HG03378 (cell line): ENCODE data around the gene SPRYD3.

Experiments used
- ATAC-seq: cut with Tn5 transposase; IDR thresholded peaks from one replicate; pipeline ENCODE4 v1.9.1; 2021; ENCODE audit warnings: mild to moderate bottlenecking, moderate library complexity; ENCODE audit not compliant: unreplicated experiment

Gene SPRYD3

DNA sequence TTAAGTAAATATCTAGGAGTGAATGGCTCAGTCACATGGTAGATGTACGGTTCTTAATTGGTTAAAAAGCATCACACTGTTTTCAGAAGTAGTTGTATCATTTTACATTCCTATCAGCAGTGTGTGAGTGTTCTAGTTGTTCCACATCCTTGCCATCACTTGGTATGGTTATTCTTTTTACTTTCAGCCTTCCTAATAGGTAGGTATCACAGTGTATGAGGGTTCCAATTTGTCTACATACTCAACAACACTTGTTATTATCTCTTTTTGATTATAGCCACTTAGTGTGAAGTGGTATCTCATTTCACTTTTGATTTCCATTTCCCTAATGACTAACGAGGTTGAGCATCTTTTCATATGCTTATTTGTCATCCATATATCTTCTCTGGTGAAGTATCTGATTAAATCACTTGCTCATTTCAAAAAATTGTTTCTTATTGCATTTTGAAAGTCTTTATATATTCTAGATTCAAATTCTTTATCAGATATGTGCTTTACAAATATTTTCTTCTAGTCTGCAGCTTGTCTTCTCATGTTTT, 3.5 kb upstream of the SPRYD3 start:
- no peak for ATAC-seq

DNA sequence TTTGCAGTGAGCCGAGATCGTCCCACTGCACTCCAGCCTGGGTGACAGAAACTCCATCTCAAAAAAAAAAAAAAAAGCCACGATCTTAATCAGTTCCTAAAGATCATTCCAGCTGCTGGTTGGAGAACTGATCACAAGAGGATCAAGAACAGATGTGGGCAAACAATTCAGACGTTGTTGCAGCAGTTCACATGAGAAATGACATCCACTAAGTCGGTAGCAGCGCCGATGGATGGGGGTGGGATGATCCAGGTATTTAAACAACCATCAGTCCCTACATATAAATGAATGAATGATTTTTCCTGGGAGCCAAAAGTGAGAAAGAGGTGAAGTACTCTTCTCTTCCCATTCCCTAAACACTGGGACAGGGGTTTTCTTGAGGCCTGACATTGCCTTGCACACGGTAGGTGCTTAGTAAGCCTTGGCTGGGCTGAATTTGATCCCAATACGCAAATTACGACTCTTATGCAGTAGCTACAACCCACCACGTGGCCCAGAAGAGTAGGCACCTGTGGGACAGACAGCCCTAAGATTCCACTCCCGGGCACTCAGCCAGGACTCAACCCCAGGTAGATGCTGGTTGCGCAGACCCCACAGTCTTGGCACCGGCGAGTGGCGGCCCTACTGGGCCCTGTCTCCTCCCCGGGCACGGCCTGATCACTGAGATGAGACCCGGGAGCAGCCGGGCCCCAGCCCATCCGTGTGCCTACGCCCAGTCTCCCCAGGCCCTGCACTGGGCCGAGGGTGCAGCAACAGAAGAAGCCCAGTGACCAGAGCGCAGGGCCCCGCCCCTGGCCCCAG, 565 bp downstream of the SPRYD3 start:
- ATAC-seq: no peak

DNA sequence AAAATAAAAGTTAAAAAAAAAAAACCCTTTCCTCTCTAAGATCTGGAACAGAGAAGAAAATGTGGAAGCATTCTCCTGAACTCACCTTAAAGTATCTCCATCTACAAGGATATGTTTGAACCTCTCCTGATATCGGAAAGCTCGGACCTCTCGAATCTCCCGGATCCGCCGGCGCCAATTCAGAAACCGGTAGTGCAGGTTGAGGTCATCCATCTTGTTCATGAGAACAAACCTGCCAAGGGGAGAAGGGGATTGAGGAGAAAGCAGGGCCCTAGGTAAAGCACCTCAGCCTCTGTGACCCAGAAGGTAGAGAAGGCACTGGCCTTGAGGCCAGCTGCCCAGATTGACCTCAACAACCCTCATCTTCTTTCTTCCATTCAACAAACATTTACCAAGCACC, 2.2 kb downstream of the SPRYD3 start:
- no peak for ATAC-seq

DNA sequence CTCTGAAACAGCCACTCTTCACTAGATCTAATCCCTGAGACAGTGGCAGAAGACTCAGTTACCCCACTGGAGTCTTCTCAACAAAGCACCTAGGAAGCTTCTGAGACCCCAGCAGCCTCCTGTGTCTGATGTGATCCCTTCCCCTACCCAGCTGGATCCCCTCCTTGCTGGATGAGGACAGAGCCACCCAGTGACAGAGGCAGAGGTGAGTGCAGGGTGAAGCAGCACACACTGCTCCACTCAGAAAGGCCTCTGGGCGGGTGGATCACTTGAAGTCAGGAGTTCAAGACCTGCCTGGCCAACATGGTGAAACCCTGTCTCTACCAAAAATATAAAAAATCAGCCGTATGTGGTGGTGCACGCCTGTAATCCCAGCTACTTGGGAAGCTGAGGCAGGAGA, 2.7 kb downstream of the SPRYD3 start:
- ATAC-seq: no peak

DNA sequence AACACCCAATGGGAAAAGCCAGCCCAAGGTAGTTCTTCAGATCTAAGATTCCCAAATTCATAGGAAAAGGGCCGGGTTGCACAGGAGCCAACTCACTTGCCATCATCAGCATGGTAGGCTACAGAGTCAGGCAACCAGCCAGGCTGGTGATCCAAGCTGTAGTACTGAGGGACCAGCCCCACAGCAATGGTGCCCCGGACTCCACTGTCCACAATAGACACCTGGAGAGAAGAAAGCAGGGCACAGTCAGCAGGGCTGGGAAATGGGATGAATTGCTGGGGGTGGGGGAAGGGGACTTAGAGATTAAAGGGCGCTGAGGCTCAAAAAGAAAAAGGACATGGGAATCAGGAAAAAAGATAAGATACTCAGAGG, 4.2 kb downstream of the SPRYD3 start:
- ATAC-seq: no peak

DNA sequence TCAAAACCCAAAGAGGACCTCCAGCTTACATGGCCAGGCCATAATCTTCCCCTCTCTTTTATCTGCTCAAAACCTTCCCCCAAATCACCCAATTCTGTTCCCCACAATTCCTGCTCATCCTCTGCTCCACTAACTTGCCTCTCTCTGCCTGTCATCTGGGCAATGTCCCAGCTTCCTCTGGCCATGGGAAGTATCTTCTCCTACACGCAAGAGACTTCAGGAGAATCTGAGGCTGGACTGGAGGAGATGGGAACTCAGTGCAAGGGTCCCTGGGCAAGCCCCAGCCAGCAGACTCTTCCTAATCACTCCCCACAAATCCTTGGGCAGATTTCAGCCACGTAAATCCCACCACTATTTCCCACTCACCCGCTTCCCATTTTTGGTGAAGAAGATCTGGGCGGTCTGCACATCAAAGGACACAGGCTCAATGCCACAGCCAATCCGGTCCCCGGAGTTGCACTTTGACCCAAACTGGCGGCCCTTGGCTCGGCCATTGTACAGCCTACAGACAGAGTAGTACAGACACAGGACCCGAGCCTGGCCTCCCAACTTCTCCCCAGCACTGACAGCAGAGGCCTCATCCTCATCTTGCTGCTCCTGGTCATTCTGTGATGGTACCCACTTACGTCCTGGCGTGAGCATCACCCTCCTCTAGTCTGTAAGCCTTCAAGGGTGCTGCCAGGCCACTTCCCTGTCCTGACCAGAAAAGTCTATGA, 4.7 kb downstream of the SPRYD3 start:
- ATAC-seq: no peak

DNA sequence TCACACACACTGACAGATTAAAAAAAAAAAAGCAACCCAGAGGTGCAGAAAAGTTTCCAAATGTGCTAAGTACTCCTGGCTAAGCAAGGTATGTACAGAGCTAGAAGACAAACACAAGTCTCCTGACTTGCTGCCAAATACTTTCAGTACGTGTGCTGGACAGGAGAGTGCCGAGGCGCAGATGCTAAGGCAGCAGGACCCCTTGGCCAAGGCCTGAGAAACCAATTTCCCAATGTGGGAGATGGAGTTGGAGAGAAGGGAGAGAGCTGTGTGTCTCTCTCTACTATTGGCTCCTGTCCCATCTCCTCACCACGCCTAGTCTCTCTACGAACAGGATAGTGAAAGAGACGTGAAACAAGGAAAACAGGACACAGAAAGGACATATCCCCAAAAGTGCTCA, 5.3 kb downstream of the SPRYD3 start:
- no peak for ATAC-seq

DNA sequence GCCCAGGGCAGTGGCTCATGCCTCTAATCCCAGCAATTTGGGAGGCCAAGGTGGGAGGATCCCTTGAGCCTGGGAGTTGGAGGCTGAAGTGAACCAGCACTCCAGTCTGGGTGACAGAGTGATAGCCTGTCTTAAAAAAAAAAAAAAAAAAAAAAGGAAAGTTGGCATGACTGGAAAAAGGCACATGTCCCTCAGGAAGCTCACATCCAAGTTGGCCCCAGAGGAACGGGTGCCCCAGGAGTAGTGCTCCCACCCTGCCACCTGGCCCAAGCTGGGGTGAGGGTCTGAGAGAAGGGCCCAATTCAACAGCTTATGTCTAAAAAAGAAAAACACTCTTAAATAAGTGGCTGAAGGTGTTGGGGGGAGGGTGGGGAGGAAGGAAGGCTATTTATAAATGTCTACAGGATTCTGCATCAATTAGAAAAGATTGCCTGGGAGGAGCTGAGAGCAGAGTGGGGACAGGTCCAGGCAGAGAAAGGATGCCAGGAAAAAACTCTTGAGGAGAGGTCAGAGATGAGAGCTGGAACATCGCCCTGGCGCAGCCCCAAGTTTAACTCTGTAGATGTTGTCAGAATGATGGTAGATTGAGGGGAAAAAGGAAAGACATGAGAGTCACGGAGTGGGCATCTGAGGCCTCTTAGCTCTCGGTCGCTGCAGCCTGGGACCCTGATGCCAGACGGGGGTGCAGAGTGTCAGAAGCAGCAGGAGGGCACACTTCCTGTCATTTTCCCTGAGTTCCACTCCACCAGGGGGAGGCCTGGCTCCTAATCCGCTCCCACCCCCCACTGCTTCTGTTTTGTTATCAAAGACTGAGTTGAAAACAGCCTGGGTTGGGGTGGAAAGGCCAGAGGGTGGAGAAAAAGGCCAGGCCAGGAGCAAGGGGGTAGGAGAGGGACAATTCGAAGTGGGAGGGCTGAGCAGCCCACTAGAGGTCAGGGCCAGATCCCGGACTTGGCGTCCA, 7.3 kb downstream of the SPRYD3 start:
- no peak for ATAC-seq

DNA sequence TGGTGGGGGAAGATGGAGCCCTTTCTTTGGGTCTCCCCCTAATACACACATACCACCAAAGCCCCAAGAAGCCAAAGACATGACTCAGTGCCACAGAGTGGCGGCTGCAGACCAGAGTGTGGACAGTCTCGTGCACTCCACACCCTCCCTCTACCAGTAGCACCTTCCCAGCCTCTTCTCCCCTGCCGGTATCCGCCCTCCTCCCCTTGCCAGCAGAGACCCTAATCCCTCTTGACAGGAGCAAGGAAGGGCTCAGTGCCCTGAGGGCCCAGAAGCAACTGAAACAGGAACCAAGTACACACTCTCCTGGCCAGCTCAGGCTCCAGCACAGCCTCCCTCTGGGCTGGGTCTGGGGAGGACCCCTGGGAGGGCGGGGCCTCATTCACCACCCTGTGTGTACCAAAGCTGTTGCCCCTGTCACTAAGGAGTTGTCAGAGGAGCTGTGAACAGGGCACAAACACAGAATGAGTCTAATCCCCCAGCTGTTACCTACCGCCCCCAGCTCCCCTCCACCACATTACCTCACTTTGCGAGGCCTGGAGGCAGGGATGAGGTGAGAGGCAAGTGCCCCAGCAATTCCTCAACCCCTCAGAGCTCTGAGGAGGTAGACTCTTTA, 8.2 kb downstream of the SPRYD3 start:
- ATAC-seq: no peak

DNA sequence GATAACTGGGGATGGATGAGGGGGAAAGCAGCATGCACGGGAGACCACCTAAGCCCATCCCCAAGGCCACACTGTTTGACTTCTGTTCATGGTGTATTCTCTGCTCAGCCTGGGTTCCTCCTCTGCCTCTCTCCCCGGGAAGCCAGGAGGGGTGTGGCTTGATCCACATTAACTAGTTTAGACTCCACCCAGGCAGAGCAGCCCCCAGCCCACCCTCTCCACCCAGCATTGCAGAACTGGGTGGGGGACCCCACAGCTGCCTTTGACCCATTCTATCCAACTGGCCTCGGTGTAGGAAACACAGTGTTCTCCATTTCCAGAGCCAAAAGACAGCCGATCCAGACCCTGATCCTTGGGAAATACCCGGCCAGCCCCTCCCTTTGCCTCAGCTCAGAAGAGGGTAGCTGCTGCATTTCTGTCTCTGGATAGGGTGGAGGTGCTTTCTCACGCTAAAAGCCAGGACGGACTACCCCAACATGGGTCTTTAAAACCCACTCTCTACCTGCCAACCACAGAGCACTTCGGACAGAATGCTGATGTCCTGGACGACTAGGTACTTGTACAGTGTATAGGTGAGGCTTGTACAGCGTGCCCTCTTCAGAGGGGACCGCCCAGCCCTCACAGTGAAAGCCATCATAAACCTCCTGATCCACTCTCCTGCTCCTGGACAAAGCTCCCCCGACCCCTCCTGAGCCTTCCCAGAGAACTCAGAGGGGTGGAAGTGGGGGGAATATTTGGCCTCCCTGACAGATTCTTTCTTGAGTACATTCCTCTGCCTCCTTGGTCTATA, 9.4 kb downstream of the SPRYD3 start:
- no peak for ATAC-seq

DNA sequence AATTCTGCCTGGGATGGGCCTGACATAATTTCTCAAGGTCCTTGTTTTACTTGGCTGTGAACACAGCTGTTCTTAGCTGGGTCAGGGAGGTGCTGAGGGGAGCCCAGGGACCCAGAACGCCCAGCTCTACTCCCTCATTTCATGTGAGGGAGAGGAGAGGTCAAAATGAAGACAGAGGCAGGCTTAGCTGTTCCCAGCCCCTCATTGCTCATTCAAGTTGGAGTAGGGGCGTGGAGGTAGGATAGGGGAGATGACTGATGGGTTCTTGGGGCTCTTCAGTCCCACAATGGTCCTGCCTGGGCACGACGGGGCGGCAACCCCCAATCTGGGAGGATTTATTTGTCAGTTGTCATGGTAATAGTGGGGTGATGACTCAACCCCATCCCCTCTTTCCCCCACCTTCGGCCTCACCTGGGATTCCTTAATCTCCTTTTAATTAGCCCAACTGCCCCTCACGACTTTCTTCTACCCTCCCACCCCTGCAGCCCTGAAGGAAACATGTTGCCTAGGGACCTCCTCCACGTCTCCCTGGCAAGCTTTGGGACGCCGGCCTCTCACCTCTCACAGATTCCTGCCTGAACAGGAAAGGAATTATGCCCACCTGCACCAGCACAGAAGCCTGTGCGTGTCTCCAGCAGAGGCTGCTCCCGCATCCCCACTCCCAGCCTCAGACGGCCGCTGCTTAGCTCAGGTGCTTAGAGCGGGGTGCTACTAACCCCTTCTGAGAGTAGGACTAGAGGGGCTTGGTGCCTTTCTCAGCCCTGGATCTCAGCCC, 10.2 kb downstream of the SPRYD3 start:
- ATAC-seq: no peak

DNA sequence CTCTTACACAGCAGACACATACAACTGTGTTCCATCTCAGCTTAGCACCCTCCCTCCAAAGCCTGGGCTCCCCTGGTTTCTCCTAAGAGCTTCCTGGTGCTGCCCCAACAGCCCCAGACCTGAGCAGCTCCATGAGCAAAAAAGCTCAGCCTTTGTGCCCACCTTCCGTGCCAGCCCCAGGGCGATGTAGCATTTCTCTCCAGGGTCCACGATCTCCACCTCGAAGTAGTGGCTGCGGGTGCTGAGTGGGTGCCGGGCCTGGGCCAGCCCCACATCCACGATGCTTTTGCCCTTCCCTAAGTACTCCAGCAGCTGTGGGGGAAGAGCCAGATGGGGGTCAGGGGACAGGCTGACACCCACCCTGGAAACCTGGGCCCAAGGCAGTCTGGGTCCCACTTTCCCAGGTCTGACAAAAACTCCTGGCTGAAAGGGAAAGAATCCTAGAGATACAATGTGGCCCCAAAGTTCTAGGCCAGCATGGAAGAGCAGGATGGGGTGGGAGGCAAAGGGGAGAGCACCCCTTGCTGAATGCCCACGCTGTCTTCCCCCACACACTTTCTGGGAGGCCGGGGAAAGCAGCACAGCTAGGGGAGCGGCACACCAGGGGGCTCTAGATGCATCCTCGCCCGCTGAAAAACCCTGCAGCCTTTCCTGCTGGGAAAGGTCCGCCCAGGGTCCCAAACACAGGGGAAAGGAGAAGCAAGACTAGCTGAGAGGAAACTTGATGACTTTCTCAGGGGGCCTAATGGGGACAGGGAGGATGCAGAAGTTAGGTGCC, 11.0 kb downstream of the SPRYD3 start:
- no peak for ATAC-seq

DNA sequence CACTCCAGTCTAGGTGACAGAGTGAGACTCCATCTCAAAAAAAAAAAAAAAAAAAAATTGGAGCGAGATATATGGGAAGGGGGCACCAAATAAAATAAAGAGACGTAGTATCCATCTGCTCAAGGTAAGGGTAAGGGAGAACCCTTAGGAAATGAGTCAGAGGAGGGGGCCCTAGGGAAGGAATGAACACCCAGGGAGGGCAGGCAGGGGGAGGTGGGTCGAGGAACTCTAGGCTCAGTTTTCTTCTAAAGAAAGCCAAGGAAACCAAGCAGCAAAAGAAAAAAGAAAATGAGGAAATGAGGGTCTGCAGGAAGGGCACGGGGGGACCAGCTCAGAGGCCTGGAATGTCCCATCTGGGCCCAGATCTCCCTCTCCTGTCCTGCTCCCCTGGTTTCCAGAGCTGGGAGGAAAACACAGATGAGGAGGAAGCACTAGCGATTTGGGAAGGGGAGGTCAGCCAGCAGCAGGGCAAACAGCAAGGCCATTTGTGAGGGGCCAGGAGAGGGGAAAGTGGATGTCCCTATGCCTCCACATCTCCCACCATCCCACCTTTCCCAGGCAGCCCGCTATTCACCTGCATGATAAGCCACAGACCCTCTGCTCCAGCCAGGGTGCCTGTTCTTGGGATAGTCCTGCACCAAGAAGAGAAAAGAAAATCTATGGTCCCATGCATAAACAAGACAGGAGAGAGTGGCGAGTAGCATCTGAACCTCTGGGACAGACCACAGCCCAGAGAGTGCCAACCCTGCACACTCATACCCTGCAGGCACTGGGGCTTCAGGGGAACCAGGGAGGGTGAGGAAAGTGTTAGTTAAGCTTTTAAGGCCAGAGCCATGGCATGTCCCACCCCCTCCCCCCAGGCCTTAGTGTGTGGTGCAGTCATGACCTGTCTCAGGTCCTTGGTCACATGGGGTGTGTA, 11.9 kb downstream of the SPRYD3 start:
- ATAC-seq: no peak

DNA sequence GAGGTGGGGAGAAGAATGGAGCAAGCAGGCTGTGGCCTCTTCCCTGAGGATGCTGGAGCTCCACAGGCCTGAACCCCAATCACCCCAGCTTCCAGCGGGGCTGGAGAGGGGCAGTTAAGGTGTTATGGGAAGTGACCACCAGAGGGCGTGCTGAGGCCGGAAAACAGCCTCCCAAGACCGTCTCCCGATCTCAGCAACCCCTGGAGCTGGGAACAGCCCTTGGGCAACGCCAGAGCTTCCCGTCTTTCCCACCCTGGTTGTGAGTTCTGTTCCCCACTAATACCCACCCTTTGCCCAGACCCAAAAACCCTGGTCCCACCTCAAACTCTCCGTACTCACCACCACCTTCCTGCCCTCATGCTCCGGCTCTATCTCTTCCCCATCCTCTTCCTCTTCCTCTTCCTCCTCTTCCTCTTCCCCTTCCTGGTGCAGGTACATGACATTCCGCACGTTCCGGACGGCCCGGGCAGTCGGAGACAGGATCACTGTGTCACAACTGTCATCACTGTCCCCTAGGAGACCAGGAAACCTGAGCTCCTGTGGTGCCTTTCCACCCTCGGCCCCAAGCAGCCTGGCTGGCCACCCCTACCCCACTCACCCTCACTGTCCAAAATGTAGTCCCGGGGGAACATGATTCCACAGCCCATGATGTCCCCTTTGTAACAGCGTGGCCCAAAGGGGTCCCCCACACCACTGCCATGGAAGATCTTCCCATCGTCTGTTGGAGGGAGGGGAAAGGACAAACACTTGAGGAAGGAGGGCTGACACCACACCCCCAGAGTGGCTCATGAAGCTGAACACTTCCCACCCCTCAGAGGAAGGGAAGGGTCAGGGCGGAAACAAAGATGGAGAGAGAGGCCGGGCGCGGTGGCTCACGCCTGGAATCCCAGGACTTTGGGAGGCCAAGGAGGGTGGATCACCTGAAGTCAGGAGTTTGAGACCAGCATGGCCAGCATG, 12.9 kb downstream of the SPRYD3 start:
- ATAC-seq: no peak

DNA sequence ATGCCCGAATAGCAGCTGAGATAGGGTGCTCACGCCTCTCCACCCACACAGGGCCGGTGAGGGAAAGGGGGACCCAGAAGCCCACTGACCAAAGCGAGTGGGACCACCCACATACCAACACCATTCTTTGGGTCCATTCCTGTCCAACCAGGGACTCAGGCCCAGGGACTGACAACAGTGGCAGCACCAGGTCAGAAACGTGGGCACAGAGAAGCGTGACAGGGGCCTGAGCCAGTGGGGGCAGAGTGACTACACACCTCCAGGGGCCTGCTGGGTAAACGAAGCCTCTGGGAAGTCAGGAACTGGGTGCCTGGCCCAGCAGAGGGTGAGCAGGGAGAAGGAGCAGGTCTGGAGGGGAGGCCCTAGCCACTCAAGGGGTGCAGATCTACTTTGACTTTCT, 13.7 kb downstream of the SPRYD3 start:
- ATAC-seq: no peak
